Adrenal gland (tissue), 12 donors: ENCODE data around the gene HBS1L. TPM values are rescaled to one million over a fixed set of nuclear protein-coding genes. Genes with fewer than 3 reads are reported as not detected.

Source experiments
- DNase-seq, 7 donors: peaks; one replicate each; pipeline ENCODE4 v3.0.0-alpha.2; 2019 to 2020
- H3K27ac ChIP-seq, 5 donors: fragments of 200-600 bp; sonication (generic) in 4 of 5; 1 replicate in 3 of 5; 2 replicates in 2 of 5; pipeline versions ENCODE4 v1.5.1 to v1.8.0; 2016 to 2020; ENCODE audit warnings: mild to moderate bottlenecking in 1 of 5
- H3K27me3 ChIP-seq: fragments of 200-600 bp; 2 replicates; pipeline ENCODE4 v1.8.0; 2021
- H3K36me3 ChIP-seq, 2 donors: fragments of 200-600 bp; replicated peaks in 1 of 2; 1 replicate in 1 of 2; 2 replicates in 1 of 2; pipeline versions ENCODE4 v1.5.1 to v1.8.0; 2018 to 2022
- H3K4me1 ChIP-seq, 2 donors: fragments of 200-600 bp; replicated peaks in 1 of 2; 1 replicate in 1 of 2; 2 replicates in 1 of 2; pipeline versions ENCODE4 v1.5.1 to v1.8.0; 2018 to 2021
- H3K4me3 ChIP-seq, 4 donors: fragments of 200-600 bp; sonication (generic) in 3 of 4; one replicate each; pipeline ENCODE4 v1.5.1; 2016 to 2018
- H3K9me3 ChIP-seq, 3 donors: fragments of 200-600 bp; sonication (generic) in 1 of 3; replicated peaks in 1 of 3; 1 replicate in 2 of 3; 2 replicates in 1 of 3; pipeline versions ENCODE4 v1.5.1 to v1.8.0; 2016 to 2021
- CTCF ChIP-seq, 6 experiments: fragments of 450-650 bp in 4 of 6; fragments of 200-600 bp in 2 of 6; sonication (generic) in 1 of 6; IDR thresholded peaks; 1 replicate in 5 of 6; 2 replicates in 1 of 6; pipeline versions ENCODE4 v1.5.1 to v1.8.0; 2016 to 2021; ENCODE audit warnings: antibody characterized with exemption in 6 of 6, mild to moderate bottlenecking in 2 of 6, moderate library complexity in 1 of 6
- POLR2A ChIP-seq, 2 donors: fragments of 450-650 bp; IDR thresholded peaks; one replicate each; pipeline ENCODE4 v1.6.1; 2017; ENCODE audit warnings: antibody characterized with exemption in 2 of 2, mild to moderate bottlenecking in 2 of 2, moderate library complexity in 1 of 2
- WGBS, 4 donors: extraction: QIAGEN DNeasy Blood & Tissue Kit in 2 of 4; methylation state at CpG; one replicate each; pipeline versions ENCODE4 v1.1.5 to v1.1.7; 2013 to 2017; 5-methylcytosine and 5-hydroxymethylcytosine counted together
- intact Hi-C, 2 donors: fragments of 100-400 bp; cut with DNase I; formaldehyde crosslinking; loops; one replicate each; pipeline versions ENCODE4 v1.14.1 to v1.15.0; 2022 to 2023
- polyA plus RNA-seq, 3 donors: library from polyadenylated mRNA; stranded (reverse); fragments of 200-250 nt in 2 of 3; fragments of 350-450 nt in 1 of 3; fragmentation: Illumina TruSeq in 1 of 3; extraction: RNeasy Lipid Tissue Mini Kit (QIAGEN cat#74804) in 1 of 3; gene quantifications; one replicate each; pipeline ENCODE4 v1.2.3, GENCODE V29; 2013 to 2014
- total RNA-seq, 9 donors: library from RNA; depleted of rRNA in 4 of 9; stranded (reverse); fragments of >200 nt in 4 of 9; fragments of 120-200 nt in 1 of 9; fragmentation: NEBNext Ultra II Directional in 1 of 9; extraction: Animal tissue kit (Norgen Biotek cat#: 25700) in 1 of 9; gene quantifications; one replicate each; pipeline versions ENCODE4 v1.1.0 to v1.2.4, GENCODE V29; 2013 to 2023
- donor health status: healthy with polysubstance abuse.
- donor health status: Bipolar disorder and iron deficiency.
- donor health status: DM: yes; HTN: yes; CAD: no.
- donor health status: DM: no; HTN: no; CAD: no.
- donor health status: DM: no; HTN: no; CAD: no.
- donor health status: DM: yes; HTN: yes; CAD: no.

Gene HBS1L
- total and polyA plus RNA-seq, 12 donors, result 17.0 to 121 (median 58.4) TPM

GRCh38 chr6:135052939-135053338 is 1.7 kb downstream of the HBS1L start:
- peaks cover 0 to 18% of the 10 kb centered on the region in 2 donors for H3K36me3 ChIP-seq
- peaks cover 9 to 27% of the 10 kb centered on the region in 2 donors for H3K4me1 ChIP-seq
- no peak overlapping the region for H3K4me3 ChIP-seq
- no peaks in the 10 kb centered on the region for H3K27me3 ChIP-seq
- DNase-seq, result no peak
- H3K27ac ChIP-seq, result no peak overlapping the region
- WGBS, 4 donors, result 63 to 74% (median 71%) methylated on average over 3 of the region's 3 CpGs
- intact Hi-C loops, result no loop called here
- TF ChIP-seq POLR2A (IDR thresholded peaks at IDR 0.05) (no peak), CTCF (IDR thresholded peaks at IDR 0.05) (no peak)
- H3K9me3 ChIP-seq, result no peaks in the 10 kb centered on the region

GRCh38 chr6:135048915-135049314 is 5.7 kb downstream of the HBS1L start:
- H3K27ac ChIP-seq, result no peak overlapping the region
- peaks cover 0 to 23% of the 10 kb centered on the region in 2 donors for H3K36me3 ChIP-seq
- TF ChIP-seq CTCF (IDR thresholded peaks at IDR 0.05) (no peak), POLR2A (IDR thresholded peaks at IDR 0.05) (no peak)
- H3K9me3 ChIP-seq, result no peaks in the 10 kb centered on the region
- DNase-seq, result no peak
- H3K27me3 ChIP-seq, result no peaks in the 10 kb centered on the region
- no peak overlapping the region for H3K4me3 ChIP-seq
- intact Hi-C loops, result no loop called here
- peaks cover 9 to 22% of the 10 kb centered on the region in 2 donors for H3K4me1 ChIP-seq
- 92 to 97% (median 96%) methylated on average over 2 of the region's 2 CpGs for WGBS, 4 donors

- no peak for DNase-seq
- Histone ChIP-seq H3K27ac (no peak overlapping the region), H3K36me3 (peaks cover 0 to 23% of the 10 kb centered on the region in 2 donors), H3K9me3 (no peaks in the 10 kb centered on the region), H3K4me3 (no peak overlapping the region), H3K27me3 (no peaks in the 10 kb centered on the region), H3K4me1 (peaks cover 0 to 7% of the 10 kb centered on the region in 2 donors)
- intact Hi-C loops, result no loop called here
- WGBS, 4 donors, result 91 to 96% (median 94%) methylated on average over 4 of the region's 4 CpGs
- no peak for TF ChIP-seq CTCF (IDR thresholded peaks at IDR 0.05)
- TF ChIP-seq POLR2A (IDR thresholded peaks at IDR 0.05), result no peak
Measured at GRCh38 chr6:135047336-135047735, 7.3 kb downstream of the HBS1L start.

GRCh38 chr6:135046912-135047311 is 7.7 kb downstream of the HBS1L start:
- no peak for DNase-seq
- H3K4me1 ChIP-seq, result peaks cover 0 to 5% of the 10 kb centered on the region in 2 donors
- intact Hi-C loops, result no loop called here
- WGBS, 4 donors, result 80 to 91% (median 86%) methylated on average over 2 of the region's 2 CpGs
- no peak for TF ChIP-seq CTCF (IDR thresholded peaks at IDR 0.05)
- TF ChIP-seq POLR2A (IDR thresholded peaks at IDR 0.05), result no peak
- H3K27me3 ChIP-seq, result no peaks in the 10 kb centered on the region
- no peak overlapping the region for H3K27ac ChIP-seq
- H3K36me3 ChIP-seq, result peaks cover 0 to 23% of the 10 kb centered on the region in 2 donors
- H3K4me3 ChIP-seq, result no peak overlapping the region
- no peaks in the 10 kb centered on the region for H3K9me3 ChIP-seq
